HG03064 (cell line): ENCODE data around the gene FTSJ3.
A peak's percentile ranks its signal among the peaks of the same experiment; 100 is the strongest.
"Not testable (repeated sequence)": the region's sequence is repeated elsewhere in the genome, so short reads cannot be mapped to it uniquely, and the experiment has no call there.

ENCODE experiments used
- ATAC-seq: cut with Tn5 transposase; IDR thresholded peaks from one replicate; pipeline ENCODE4 v1.9.1; 2021; ENCODE audit warnings: low read depth; ENCODE audit not compliant: unreplicated experiment

The FTSJ3 gene, protein sequence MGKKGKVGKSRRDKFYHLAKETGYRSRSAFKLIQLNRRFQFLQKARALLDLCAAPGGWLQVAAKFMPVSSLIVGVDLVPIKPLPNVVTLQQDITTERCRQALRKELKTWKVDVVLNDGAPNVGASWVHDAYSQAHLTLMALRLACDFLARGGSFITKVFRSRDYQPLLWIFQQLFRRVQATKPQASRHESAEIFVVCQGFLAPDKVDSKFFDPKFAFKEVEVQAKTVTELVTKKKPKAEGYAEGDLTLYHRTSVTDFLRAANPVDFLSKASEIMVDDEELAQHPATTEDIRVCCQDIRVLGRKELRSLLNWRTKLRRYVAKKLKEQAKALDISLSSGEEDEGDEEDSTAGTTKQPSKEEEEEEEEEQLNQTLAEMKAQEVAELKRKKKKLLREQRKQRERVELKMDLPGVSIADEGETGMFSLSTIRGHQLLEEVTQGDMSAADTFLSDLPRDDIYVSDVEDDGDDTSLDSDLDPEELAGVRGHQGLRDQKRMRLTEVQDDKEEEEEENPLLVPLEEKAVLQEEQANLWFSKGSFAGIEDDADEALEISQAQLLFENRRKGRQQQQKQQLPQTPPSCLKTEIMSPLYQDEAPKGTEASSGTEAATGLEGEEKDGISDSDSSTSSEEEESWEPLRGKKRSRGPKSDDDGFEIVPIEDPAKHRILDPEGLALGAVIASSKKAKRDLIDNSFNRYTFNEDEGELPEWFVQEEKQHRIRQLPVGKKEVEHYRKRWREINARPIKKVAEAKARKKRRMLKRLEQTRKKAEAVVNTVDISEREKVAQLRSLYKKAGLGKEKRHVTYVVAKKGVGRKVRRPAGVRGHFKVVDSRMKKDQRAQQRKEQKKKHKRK

GRCh38 chr17:63827002-63827800 lies at the start of gene FTSJ3, which contains the start of gene PSMC5:
TSS of gene FTSJ3 (minus strand) at chr17:63827663. CDS start at chr17:63826902, 761 bp downstream.
TSS of gene PSMC5 (plus strand) at chr17:63827431. CDS start at chr17:63827491, 60 bp downstream.
- peak; percentile 80 for ATAC-seq

DNA sequence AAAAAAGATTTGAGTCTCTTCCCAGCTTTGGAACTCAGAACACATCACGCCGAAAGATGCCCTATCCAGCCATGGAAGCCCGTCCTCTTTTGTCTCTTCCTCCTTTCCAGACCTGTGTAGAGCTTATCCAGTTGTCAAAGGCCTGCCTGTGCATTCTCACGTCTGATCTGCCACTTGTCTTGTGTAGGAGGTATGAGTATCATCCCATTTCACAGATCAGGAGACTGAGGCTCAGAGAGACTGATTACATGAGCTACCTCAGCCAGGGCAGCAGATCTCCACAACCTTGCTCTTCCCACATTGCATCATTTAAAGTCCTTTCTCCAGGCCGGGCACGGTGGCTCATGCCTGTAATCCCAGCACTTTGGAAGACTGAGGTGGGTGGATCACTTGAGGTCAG lies 47.2 kb upstream of the FTSJ3 start:
- not testable (repeated sequence) for ATAC-seq

DNA sequence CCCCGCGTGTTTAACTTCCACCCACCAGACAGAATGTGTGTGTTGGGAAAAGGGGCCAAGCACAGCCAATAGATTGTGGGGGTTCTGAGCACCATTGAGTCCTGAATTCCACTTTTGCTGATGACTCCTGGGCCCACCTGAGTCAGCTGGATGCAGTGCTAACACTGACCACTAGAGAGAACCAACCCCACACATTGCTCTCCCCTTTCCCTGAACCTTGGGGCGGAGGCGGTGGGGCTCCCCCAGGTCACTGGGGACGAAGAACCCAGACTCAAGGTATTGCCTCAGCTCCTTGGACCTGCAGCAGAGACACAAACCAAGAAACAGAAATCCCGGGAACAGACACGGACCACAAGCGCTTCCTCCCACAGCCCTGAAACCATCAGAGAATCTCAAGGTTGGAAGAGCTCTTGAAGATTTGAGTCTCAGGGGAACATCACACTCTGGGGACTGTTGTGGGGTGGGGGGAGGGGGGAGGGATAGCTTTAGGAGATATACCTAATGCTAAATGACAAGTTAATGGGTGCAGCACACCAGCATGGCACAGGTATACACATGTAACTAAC lies 46.7 kb upstream of the FTSJ3 start:
- not testable (repeated sequence) for ATAC-seq

GRCh38 chr17:63873577-63873976 lies 46.1 kb upstream of the FTSJ3 start, which contains the start of gene CSH2:
TSS of gene CSH2 (minus strand) at chr17:63873677. CDS start at chr17:63873614, 63 bp downstream.
- ATAC-seq: not testable (repeated sequence)

DNA sequence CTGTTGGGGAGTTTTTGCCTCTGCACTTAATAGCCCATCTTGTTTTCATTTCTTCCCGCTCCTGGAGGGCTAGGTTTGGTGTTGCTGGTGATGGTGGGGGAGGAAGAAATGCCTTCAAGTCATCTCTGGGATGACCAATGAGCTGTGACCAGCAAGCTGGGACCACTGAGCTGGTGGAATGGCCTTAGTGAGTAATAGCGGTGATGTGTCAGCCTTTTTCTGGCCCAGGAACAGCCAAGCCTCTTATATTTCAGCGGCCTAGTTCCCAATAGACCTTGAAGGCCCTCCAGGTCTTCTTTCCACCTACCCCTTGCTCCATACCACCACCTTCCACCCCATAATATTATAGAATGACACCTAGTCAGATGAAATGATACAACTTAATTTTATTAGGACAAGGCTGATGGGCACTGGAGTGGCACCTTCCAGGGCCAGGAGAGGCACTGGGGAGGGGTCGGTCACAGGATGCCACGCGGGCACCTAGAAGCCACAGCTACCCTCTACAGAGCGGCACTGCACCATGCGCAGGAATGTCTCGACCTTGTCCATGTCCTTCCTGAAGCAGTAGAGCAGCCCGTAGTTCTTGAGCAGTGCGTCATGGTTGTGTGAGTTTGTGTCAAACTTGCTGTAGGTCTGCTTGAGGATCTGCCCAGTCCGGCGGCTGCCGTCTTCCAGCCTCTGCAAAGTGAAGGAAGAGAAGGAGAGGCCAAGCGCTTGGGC lies 44.3 kb upstream of the FTSJ3 start:
- ATAC-seq: not testable (repeated sequence)

DNA sequence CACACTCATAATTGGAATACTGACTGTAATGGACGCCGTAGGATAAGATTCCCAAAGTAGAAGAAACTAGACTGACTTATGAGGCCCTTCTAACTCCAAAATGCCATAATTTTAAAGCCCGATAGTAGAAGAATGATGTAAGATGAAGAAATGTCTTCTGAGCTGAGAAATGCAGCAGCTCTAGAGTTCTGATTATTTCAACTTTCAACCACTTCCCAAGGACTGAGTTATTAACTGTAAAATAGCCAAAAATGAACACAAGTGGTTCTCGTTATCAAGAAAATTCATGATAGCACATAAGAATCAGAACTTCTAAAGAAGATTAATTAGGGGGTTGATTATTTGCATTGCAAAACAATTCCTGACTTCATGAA lies 42.8 kb upstream of the FTSJ3 start:
- ATAC-seq: not testable (repeated sequence)

- not testable (repeated sequence) for ATAC-seq
Measured at GRCh38 chr17:63869491-63870291, 42.2 kb upstream of the FTSJ3 start.

- ATAC-seq: not testable (repeated sequence)
Measured at GRCh38 chr17:63866625-63867024, 39.2 kb upstream of the FTSJ3 start.

GRCh38 chr17:63859257-63859656 lies 31.8 kb upstream of the FTSJ3 start:
- no peak for ATAC-seq

- ATAC-seq: not testable (repeated sequence)
Measured at GRCh38 chr17:63856425-63856824, 29.0 kb upstream of the FTSJ3 start.

DNA sequence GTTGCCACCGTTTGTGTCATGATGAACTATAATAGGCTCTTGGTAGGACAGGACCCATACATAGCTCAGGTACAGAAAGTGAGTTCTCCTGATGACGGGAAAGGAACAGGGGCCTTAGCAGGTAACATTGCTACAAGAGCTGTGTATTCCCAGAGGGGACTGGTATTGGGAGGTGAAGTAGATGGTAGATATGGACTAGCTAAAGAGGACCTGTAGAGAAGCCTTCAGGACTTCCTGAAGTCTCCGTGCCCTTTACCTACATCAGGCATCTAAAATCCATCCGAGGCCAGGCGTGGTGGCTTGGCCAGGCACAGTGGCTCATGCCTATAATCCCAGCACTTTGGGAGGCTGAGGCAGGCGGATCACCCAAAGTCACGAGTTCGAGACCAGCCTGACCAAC lies 27.7 kb upstream of the FTSJ3 start:
- no peak for ATAC-seq

DNA sequence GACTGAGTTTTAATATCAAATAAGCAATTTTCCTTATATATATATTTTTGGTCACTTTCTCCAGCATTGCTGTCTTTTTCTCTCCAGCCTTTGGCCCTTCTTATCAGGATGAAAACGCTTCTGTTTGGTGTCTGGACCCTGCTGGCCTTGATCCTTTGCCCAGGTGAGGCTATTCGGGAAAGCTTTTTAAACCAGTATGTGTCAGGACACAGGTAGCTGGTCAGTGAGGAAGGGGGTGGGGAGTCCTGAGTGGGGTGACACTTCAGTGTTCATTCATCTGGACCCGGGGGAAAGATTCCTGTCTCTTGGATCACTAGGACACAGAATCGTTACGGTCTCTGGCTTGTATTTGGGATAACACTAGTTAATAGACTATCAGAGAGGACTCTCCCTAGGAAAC lies 27.2 kb upstream of the FTSJ3 start:
- no peak for ATAC-seq

DNA sequence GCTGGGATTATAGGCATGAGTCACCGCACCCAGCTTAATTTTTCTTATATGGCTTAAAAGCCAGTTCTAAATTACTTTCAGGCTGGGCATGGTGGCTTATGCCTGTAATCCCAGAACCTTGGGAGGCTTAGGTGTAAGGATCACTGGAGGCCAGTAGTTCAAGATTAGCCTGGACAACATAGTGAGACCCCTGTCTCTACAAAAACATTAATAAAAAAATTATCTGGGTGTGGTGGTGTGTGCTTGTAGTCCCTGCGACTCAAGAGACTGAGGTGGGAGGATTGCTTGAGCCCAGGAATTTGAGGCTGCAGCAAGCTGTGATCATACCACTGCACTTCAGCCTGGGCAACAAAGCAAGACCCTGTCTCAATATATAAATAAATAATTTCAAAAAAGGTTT lies 25.8 kb upstream of the FTSJ3 start:
- no peak for ATAC-seq

DNA sequence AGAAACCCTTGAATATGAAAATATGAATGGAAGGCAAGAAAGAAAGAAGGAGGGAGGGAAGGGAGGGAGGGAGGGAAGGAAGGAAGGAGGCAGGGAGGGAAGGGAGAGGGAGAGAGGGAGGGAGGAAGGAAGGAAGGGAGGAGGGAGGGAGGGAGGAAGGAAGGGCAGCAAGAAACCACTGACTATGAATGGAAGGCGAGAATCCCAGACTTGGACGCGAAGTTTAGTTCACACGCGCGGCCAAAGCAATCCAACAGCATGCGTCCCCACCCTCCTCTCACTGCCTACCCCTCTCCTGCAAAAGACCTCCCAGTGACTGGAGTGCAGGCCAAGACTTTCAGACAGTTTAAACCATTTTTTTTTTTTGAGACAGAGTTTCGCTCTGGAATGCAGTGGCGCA lies 22.9 kb upstream of the FTSJ3 start:
- ATAC-seq: no peak

DNA sequence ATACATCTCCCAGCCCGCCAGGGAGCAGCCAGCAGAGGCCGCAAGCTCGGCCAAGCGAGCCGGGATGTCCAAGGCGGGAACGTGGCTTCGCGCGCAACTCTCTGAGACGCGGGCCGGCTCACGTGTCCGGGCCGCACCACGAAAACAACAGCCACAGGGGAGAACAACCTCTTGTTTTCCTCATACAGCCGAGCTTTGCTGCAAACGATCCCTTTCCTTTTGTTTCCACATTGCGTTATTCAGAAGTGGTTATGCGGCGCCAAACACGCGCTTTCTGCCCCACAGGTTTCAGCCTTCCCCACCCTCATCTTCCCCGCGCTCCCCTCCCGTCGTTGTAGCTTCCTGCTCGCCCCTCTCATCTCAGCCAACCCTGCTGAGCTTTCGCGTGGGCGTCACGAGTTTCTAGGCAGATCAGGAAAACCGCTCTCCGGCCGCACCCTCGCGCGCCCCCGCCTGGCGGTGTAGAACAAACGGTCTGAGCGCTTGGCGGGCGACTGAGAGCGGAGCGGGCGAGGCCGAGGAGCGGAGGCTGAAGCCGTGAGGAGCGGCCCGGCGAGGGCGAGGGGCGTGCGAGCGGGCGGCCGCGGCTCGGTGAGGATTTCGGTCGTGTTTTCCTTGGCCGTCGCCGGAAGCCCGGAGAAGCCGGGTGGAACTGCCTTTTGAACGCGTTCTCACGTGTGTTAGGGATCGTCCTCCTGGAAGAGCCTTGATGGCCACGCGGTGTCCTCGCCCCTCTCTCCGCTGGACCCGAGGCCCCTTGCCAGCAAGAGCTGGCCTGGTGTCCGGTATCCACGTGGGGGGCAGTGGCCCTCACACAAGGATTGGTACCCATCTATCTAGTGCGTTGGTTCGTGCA lies 21.6 kb upstream of the FTSJ3 start:
- ATAC-seq: no peak

DNA sequence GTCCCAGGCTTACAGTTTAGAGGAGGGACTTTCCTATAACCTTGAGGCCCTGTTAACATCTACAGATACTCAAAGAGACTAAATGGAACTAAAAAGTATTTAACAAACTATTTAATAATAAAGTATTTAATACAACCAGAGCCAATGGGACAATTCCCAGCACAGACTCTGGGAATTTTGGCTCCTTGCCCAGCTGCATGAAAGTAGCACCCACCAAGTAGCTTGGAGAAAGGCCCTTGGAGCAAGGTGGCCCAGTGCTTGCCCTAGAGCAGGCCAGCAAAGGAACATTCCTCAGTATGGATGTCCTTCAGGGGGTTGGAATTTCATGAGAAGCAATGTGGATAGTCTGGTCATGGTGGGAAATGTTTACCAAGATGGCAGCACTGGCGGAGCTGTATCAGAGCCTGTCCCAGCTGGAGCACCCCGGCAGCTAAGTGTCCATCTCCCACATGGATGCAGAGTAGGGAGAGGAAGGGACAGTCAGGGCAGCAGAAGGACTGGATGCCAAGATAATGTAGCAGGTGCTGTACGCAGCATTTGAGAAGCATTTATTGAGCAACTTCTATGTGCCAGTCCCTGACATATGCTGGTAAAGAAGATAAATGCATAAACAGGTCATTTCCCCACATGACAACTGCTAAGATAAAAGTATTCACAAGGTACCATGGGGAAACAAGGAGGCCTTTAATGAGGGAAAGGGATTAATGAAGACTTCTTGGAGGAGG lies 20.2 kb upstream of the FTSJ3 start:
- ATAC-seq: no peak

GRCh38 chr17:63845509-63845908 lies 18.0 kb upstream of the FTSJ3 start:
- no peak for ATAC-seq
